Ovary (tissue), 9 donors: ENCODE data around the gene CTNNA3. TPM values are rescaled to one million over a fixed set of nuclear protein-coding genes. Genes with fewer than 3 reads are reported as not detected.

Experiments used
- DNase-seq, 5 donors: peaks; one replicate each; pipeline ENCODE4 v3.0.0-alpha.2; 2019 to 2020
- H3K27ac ChIP-seq, 2 donors: fragments of 200-600 bp; one replicate each; pipeline versions ENCODE4 v1.5.1 to v1.8.0; 2019 to 2022
- H3K27me3 ChIP-seq: fragments of 200-600 bp; one replicate; pipeline ENCODE4 v1.8.0; 2022
- H3K36me3 ChIP-seq: fragments of 200-600 bp; sonication (generic); one replicate; pipeline ENCODE4 v1.5.1; 2019
- H3K4me1 ChIP-seq: one replicate; pipeline ENCODE4 v1.8.1; 2013; ENCODE audit warnings: mild to moderate bottlenecking, moderate library complexity; ENCODE audit not compliant: insufficient read depth
- H3K4me3 ChIP-seq: fragments of 200-600 bp; sonication (generic); one replicate; pipeline ENCODE4 v1.5.1; 2017
- H3K9me3 ChIP-seq, 2 donors: fragments of 200-600 bp in 1 of 2; sonication (generic) in 1 of 2; one replicate each; pipeline versions ENCODE4 v1.5.1 to v1.8.1; 2013 to 2019; ENCODE audit warnings: mild to moderate bottlenecking in 1 of 2, moderate library complexity in 1 of 2
- EP300 ChIP-seq: sonication (generic); formaldehyde crosslinking; IDR thresholded peaks from one replicate; pipeline ENCODE4 v1.6.1; 2017; ENCODE audit warnings: antibody characterized with exemption
- POLR2A ChIP-seq: fragments of 450-650 bp; IDR thresholded peaks from one replicate; pipeline ENCODE4 v1.6.1; 2017; ENCODE audit warnings: antibody characterized with exemption, mild to moderate bottlenecking, moderate library complexity
- WGBS, 3 donors: extraction: QIAGEN DNeasy Blood & Tissue Kit in 1 of 3; methylation state at CpG; one replicate each; pipeline versions ENCODE4 v1.1.5 to v1.1.7; 2013 to 2017; 5-methylcytosine and 5-hydroxymethylcytosine counted together
- intact Hi-C, 4 donors: fragments of 100-400 bp; cut with DNase I; formaldehyde crosslinking; loops; one replicate each; pipeline versions ENCODE4 v1.11.0 to v1.15.1; 2022 to 2023
- polyA plus RNA-seq, 2 donors: library from polyadenylated mRNA; stranded (reverse); fragments of 200-250 nt in 1 of 2; fragments of 350-450 nt in 1 of 2; fragmentation: Illumina TruSeq in 1 of 2; extraction: RNeasy Lipid Tissue Mini Kit (QIAGEN cat#74804) in 1 of 2; gene quantifications; one replicate each; pipeline ENCODE4 v1.2.3, GENCODE V29; 2013 to 2014
- total RNA-seq, 7 donors: library from RNA; depleted of rRNA in 2 of 7; stranded (reverse); fragments of >200 nt in 2 of 7; fragmentation: NEBNext Ultra II Directional in 3 of 7; extraction: Animal tissue kit (Norgen Biotek cat#: 25700) in 3 of 7; gene quantifications; one replicate each; pipeline versions ENCODE4 v1.1.0 to v1.2.4, GENCODE V29; 2016 to 2023
- TF ChIP-seq, protein P1 (sequence below), 3 donors: fragments of 450-650 bp in 2 of 3; fragments of 200-600 bp in 1 of 3; IDR thresholded peaks; one replicate each; pipeline versions ENCODE4 v1.5.1 to v1.8.0; 2016 to 2022; ENCODE audit warnings: antibody characterized with exemption in 3 of 3, mild to moderate bottlenecking in 1 of 3
- donor health status: DM: no; HTN: no; CAD: no; lungs with moderate emphysema.
- donor health status: DM: no; HTN: no; CAD: no.
- donor health status: Bipolar disorder and iron deficiency.
- donor health status: DM: yes; HTN: yes; CAD: no.
- donor health status: DM: no; HTN: no; CAD: no.
- donor health status: DM: yes; HTN: yes; CAD: no.

Gene CTNNA3
- total and polyA plus RNA-seq, 9 donors = 1.9 to 9.7 (median 4.0) TPM

- H3K27me3 ChIP-seq = no peaks in the 10 kb centered on the region
- DNase-seq = no peak
- 68 to 79% (median 72%) methylated on average over 1 of the region's 1 CpG for WGBS, 3 donors
These were observed 1784.7 kb downstream of the CTNNA3 start for GRCh38 chr10:65911151-65911835.

DNA sequence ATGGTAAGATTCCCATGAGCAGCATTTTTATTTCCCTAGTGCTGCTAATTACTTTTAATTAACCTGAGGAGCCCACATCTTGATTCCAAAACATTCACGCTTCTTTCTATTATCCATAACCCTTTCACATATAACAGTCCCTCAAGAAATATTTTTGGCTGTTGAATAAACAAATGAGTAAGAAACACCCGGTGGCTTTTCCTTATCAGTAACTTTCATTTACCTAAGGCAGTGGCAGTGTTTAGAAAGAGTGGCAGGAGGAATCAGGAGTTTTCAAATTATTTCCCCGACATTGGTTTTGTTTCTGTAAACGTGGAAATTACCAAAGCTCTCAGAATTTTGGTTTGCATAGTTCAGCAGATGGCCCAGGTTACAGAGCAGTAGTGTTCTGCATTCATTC lies 1785.8 kb downstream of the CTNNA3 start:
- TF ChIP-seq POLR2A (no peak), EP300 (no peak)
- TF ChIP-seq, protein P1, sequence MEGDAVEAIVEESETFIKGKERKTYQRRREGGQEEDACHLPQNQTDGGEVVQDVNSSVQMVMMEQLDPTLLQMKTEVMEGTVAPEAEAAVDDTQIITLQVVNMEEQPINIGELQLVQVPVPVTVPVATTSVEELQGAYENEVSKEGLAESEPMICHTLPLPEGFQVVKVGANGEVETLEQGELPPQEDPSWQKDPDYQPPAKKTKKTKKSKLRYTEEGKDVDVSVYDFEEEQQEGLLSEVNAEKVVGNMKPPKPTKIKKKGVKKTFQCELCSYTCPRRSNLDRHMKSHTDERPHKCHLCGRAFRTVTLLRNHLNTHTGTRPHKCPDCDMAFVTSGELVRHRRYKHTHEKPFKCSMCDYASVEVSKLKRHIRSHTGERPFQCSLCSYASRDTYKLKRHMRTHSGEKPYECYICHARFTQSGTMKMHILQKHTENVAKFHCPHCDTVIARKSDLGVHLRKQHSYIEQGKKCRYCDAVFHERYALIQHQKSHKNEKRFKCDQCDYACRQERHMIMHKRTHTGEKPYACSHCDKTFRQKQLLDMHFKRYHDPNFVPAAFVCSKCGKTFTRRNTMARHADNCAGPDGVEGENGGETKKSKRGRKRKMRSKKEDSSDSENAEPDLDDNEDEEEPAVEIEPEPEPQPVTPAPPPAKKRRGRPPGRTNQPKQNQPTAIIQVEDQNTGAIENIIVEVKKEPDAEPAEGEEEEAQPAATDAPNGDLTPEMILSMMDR (IDR thresholded peaks at IDR 0.05) = no peak
- WGBS, 3 donors = 77 to 88% (median 86%) methylated on average over 4 of the region's 4 CpGs

More at GRCh38 chr10:65911151-65911835, 1784.7 kb downstream of the CTNNA3 start:
- intact Hi-C loops = no loop called here
- Histone ChIP-seq H3K4me3 (no peak overlapping the region), H3K27ac (no peak overlapping the region), H3K36me3 (no peaks in the 10 kb centered on the region), H3K9me3 (no peaks in the 10 kb centered on the region), H3K4me1 (no peaks in the 10 kb centered on the region)
- TF ChIP-seq POLR2A = no peak
- no peak for TF ChIP-seq EP300
- TF ChIP-seq, protein P1 (IDR thresholded peaks at IDR 0.05) = no peak

DNA sequence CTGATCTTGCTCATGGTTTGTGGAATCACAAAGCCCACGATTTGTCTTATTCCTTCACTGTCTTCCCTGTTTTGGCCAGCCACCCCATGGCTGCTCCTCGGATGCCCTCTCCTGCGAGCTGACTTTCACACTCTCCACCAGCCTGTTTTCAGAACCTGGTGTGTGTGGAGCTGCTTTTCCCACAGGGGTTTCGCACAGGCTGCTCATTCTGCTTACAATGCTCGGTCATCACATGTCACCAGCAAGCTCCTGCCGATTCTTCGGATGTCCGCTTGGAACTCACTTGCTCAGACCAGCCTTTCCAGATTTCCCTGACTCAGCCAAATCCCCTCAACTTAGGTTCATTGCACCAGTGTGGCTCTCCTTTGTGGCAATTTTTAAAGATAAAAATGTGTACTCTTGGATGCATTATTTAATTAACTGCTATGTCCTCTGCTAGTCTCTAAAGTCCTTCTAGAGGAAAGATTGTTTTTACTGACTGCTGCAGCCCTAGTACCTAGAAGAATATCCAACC lies 1788.7 kb downstream of the CTNNA3 start:
- DNase-seq = no peak
- WGBS, 3 donors = 79 to 93% (median 79%) methylated on average over 8 of the region's 8 CpGs
- TF ChIP-seq EP300 = no peak
- TF ChIP-seq POLR2A = no peak
- TF ChIP-seq, protein P1 (IDR thresholded peaks at IDR 0.05) = no peak
- no peaks in the 10 kb centered on the region for H3K27me3 ChIP-seq
- no peaks in the 10 kb centered on the region for H3K4me1 ChIP-seq
- H3K36me3 ChIP-seq = no peaks in the 10 kb centered on the region
- no peak overlapping the region for H3K4me3 ChIP-seq
- intact Hi-C loops = no loop called here
- H3K9me3 ChIP-seq = no peaks in the 10 kb centered on the region
- no peak overlapping the region for H3K27ac ChIP-seq

More for the DNA sequence above, 1785.8 kb downstream of the CTNNA3 start:
- Histone ChIP-seq H3K36me3 (no peaks in the 10 kb centered on the region), H3K4me3 (no peak overlapping the region), H3K4me1 (no peaks in the 10 kb centered on the region), H3K27ac (no peak overlapping the region), H3K9me3 (no peaks in the 10 kb centered on the region), H3K27me3 (no peaks in the 10 kb centered on the region)
- no peak for DNase-seq
- intact Hi-C loops = no loop called here

- H3K9me3 ChIP-seq = no peaks in the 10 kb centered on the region
- no peaks in the 10 kb centered on the region for H3K4me1 ChIP-seq
- no peak overlapping the region for H3K27ac ChIP-seq
- H3K36me3 ChIP-seq = no peaks in the 10 kb centered on the region
- no peak for DNase-seq
- H3K4me3 ChIP-seq = no peak overlapping the region
- no peaks in the 10 kb centered on the region for H3K27me3 ChIP-seq
- TF ChIP-seq, protein P1 (IDR thresholded peaks at IDR 0.05) = no peak
- TF ChIP-seq POLR2A = no peak
- TF ChIP-seq EP300 = no peak
- 89 to 92% (median 91%) methylated on average over 4 of the region's 4 CpGs for WGBS, 3 donors
- intact Hi-C loops = no loop called here
These were observed 1792.4 kb downstream of the CTNNA3 start for GRCh38 chr10:65903620-65904019.
